Coronary artery (tissue), 2 donors: ENCODE measurements around the gene AP3B1.
A peak's percentile ranks its signal among the peaks of the same experiment; 100 is the strongest.

Source experiments
- DNase-seq: peaks from one replicate; pipeline ENCODE4 v3.0.0-alpha.2; 2017; ENCODE audit warnings: low spot score
- H3K27ac ChIP-seq, 2 donors: fragments of 200-600 bp; sonication (generic); one replicate each; pipeline ENCODE4 v1.5.1; 2016 to 2019
- H3K4me3 ChIP-seq: fragments of 200-600 bp; sonication (generic); 2 replicates; pipeline ENCODE4 v1.5.1; 2016; ENCODE audit warnings: mild to moderate bottlenecking, moderate library complexity
- TF ChIP-seq, protein P1 (sequence below): fragments of 200-600 bp; sonication (generic); IDR thresholded peaks from one replicate; pipeline ENCODE4 v1.5.1; 2019; ENCODE audit warnings: antibody characterized with exemption

The AP3B1 gene

GRCh38 chr5:77957931-77958521, 336.5 kb downstream of the AP3B1 start:
- peak overlapping the region; percentile 51 for H3K4me3 ChIP-seq
- TF ChIP-seq, protein P1, sequence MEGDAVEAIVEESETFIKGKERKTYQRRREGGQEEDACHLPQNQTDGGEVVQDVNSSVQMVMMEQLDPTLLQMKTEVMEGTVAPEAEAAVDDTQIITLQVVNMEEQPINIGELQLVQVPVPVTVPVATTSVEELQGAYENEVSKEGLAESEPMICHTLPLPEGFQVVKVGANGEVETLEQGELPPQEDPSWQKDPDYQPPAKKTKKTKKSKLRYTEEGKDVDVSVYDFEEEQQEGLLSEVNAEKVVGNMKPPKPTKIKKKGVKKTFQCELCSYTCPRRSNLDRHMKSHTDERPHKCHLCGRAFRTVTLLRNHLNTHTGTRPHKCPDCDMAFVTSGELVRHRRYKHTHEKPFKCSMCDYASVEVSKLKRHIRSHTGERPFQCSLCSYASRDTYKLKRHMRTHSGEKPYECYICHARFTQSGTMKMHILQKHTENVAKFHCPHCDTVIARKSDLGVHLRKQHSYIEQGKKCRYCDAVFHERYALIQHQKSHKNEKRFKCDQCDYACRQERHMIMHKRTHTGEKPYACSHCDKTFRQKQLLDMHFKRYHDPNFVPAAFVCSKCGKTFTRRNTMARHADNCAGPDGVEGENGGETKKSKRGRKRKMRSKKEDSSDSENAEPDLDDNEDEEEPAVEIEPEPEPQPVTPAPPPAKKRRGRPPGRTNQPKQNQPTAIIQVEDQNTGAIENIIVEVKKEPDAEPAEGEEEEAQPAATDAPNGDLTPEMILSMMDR = no peak
- no peak overlapping the region for H3K27ac ChIP-seq
- no peak for DNase-seq

GRCh38 chr5:77957516-77957915, 337.0 kb downstream of the AP3B1 start:
- H3K4me3 ChIP-seq = peak overlapping the region; percentile 51
- DNase-seq = no peak

GRCh38 chr5:77957081-77957480, 337.4 kb downstream of the AP3B1 start:
- no peak for DNase-seq
- TF ChIP-seq, protein P1 = no peak
- H3K27ac ChIP-seq = no peak overlapping the region
- H3K4me3 ChIP-seq = no peak overlapping the region

More at GRCh38 chr5:77957516-77957915, 337.0 kb downstream of the AP3B1 start:
- TF ChIP-seq, protein P1 = no peak
- no peak overlapping the region for H3K27ac ChIP-seq

DNA sequence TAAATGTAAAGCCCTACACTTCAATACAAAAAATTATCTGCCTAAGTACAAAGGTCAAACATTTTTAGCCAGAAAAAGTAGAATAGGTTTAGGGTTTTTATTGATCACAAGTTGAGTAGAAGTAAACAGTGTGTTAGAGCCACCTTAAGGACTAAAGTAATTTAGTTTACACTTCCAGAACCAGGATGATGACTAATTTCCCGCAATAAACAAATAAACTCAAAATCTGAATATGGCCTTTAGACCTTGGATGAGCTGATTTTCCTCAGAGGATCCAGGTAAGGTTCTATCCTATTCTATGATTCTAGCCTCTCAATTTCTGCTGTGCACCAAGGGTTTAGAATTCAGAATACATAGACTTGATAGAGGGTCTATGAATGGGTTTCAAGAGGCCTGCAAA, 338.9 kb downstream of the AP3B1 start:
- H3K4me3 ChIP-seq = no peak overlapping the region
- H3K27ac ChIP-seq = no peak overlapping the region
- TF ChIP-seq, protein P1 = no peak
- no peak for DNase-seq

DNA sequence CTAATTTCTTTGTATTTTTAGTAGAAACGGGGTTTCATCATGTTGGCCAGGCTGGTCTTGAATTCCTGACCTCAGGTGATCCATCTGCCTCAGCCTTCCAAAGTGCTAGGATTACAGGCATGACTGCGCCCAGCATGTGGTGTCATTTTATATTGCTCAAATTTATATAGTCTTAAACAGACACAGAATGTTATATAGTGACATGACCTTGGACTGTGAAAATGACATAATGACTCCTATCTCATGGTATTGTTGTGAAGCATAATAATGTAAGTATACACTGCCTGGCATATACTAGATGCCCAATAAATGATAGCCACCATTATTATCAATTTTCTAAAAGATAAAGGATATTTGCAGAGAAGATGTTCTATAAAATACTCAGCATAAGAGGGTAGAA, 341.1 kb downstream of the AP3B1 start:
- no peak overlapping the region for H3K4me3 ChIP-seq
- no peak for DNase-seq
- H3K27ac ChIP-seq = no peak overlapping the region
- TF ChIP-seq, protein P1 = no peak

- Histone ChIP-seq H3K4me3 (no peak overlapping the region), H3K27ac (no peak overlapping the region)
- DNase-seq = no peak
- TF ChIP-seq, protein P1 = no peak
These were observed 341.8 kb downstream of the AP3B1 start for GRCh38 chr5:77952636-77953212.
